D721Med (cell line): ENCODE results near the gene FAM20C.

Experiments used
- DNase-seq: peaks from one replicate; pipeline ENCODE4 v3.0.0; 2011; ENCODE audit warnings: low spot score; ENCODE audit not compliant: insufficient read length
- FAIRE-seq: peaks from 2 replicates; lab custom pipeline; 2011; peaks lifted over from hg19 to GRCh38; lab: Jason Lieb, UNC
- TF ChIP-seq, protein P1 (sequence below): IDR thresholded peaks from 2 replicates; pipeline ENCODE4 v1.5.1; 2012; ENCODE audit warnings: mild to moderate bottlenecking, control low read depth; ENCODE audit not compliant: insufficient read depth; ENCODE audit errors: missing control alignments

Gene FAM20C

GRCh38 chr7:209416-209815 is 17.0 kb downstream of the FAM20C start:
- FAIRE-seq (no peak), DNase-seq (no peak)
- TF ChIP-seq, protein P1, sequence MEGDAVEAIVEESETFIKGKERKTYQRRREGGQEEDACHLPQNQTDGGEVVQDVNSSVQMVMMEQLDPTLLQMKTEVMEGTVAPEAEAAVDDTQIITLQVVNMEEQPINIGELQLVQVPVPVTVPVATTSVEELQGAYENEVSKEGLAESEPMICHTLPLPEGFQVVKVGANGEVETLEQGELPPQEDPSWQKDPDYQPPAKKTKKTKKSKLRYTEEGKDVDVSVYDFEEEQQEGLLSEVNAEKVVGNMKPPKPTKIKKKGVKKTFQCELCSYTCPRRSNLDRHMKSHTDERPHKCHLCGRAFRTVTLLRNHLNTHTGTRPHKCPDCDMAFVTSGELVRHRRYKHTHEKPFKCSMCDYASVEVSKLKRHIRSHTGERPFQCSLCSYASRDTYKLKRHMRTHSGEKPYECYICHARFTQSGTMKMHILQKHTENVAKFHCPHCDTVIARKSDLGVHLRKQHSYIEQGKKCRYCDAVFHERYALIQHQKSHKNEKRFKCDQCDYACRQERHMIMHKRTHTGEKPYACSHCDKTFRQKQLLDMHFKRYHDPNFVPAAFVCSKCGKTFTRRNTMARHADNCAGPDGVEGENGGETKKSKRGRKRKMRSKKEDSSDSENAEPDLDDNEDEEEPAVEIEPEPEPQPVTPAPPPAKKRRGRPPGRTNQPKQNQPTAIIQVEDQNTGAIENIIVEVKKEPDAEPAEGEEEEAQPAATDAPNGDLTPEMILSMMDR: no peak

- no peak for FAIRE-seq
- DNase-seq: no peak
- TF ChIP-seq, protein P1: no peak
These were observed 17.5 kb downstream of the FAM20C start for GRCh38 chr7:209906-210305.

GRCh38 chr7:210401-210925 is 18.1 kb downstream of the FAM20C start:
- FAIRE-seq: no peak
- TF ChIP-seq, protein P1: no peak

DNA sequence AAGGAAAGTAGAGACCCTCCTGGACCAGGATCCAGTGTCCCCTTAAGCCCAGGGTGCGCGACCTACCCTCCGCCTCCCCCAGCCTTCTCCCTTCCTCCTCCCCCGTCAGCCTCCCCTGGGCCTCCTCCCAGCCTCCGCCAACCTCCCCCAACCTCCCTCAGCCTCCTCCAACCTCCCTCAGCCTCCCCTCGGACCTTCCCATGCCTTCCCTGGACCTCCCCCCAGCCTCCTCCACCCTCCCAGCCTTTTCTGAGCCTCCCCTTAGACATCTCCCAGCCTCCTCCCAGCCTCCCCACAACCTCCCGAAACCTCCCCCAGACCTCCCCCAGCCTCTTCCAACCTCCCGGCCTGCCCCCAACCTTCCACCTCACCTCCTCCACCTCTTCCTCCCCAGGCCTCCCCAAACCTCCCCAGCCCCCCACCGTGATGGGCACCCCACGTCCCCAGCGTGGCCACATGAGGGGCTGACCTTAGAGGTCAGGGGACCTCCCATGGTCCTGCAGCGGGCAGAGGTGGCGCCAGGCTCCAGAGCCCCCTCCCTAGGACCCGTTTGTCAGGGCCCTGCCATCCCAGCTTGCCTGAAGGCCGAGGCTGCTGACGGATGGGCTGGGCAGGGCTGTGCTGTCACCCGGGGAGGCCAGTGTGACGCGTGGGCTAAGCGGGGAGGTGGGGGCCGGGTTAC is 18.8 kb downstream of the FAM20C start:
- TF ChIP-seq, protein P1: no peak
- no peak for FAIRE-seq
- no peak for DNase-seq

More at GRCh38 chr7:210401-210925, 18.1 kb downstream of the FAM20C start:
- no peak for DNase-seq

- TF ChIP-seq, protein P1: no peak
- DNase-seq (no peak), FAIRE-seq (no peak)
These were observed 19.3 kb downstream of the FAM20C start for GRCh38 chr7:211715-212058.

DNA sequence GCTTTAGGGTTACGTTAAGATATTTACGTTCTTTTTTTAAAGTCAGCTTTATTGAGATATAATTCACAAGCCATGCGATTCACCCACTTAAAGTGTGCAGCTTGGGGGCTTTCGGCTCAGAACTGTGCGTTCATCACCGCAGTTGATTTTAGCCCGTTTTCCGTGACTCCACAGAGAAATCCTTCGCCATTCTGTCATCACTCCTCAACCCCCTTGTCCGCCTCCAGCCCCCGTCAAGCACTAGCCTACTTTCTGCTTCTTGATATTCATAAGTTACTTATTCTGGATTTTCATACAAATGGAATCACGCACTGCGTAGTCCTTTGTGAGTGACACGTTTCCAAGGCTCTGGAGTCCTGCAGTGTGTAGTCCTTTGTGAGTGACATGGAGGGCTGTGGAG is 20.4 kb downstream of the FAM20C start:
- FAIRE-seq: no peak
- TF ChIP-seq, protein P1: no peak
- DNase-seq: no peak

GRCh38 chr7:213324-213993 is 21.1 kb downstream of the FAM20C start:
- DNase-seq: no peak
- TF ChIP-seq, protein P1: no peak
- FAIRE-seq: no peak
